OCI-LY7 (cell line): ENCODE results near the gene BMI1. TPM values are rescaled to one million over a fixed set of nuclear protein-coding genes. Genes with fewer than 3 reads are reported as not detected.

Experiments
- BruUV-seq: library from RNA; stranded (reverse); fragments of 400-500 nt; replicated peaks from 2 replicates; lab custom pipeline; 2021; lab: Mats Ljungman, UMichigan
- CTCF ChIA-PET: fragments of 300-600 bp; sonication (Branson Sonifier 250); formaldehyde crosslinking; loops from one replicate; lab custom pipeline; 2022; ENCODE audit warnings: antibody characterized with exemption; ENCODE audit not compliant: unreplicated experiment; lab: Charles Lee
- POLR2A ChIA-PET: fragments of 300-600 bp; sonication (Branson Sonifier 250); formaldehyde crosslinking; loops from one replicate; lab custom pipeline; 2022; ENCODE audit warnings: antibody characterized with exemption; lab: Charles Lee
- DNase-seq: peaks from one replicate; pipeline ENCODE4 v3.0.0-alpha.2; 2015; ENCODE audit warnings: low spot score
- H2AFZ ChIP-seq: fragments of 200-600 bp; sonication (generic), shearing (Covaris generic); 2 replicates; pipeline ENCODE4 v1.6.1; 2014; ENCODE audit warnings: mild to moderate bottlenecking, antibody characterized with exemption, low read length, moderate library complexity
- H3K27ac ChIP-seq: fragments of 200-600 bp; sonication (generic); 2 replicates; pipeline ENCODE4 v1.5.1; 2014; ENCODE audit warnings: mixed run types, low read depth, mild to moderate bottlenecking, moderate library complexity, low read length, inconsistent platforms; ENCODE audit not compliant: poor library complexity, severe bottlenecking
- H3K36me3 ChIP-seq: fragments of 200-600 bp; sonication (generic); 2 replicates; pipeline ENCODE4 v1.6.1; 2014; ENCODE audit warnings: mild to moderate bottlenecking, antibody characterized with exemption, low read length, moderate library complexity, mixed read lengths; ENCODE audit not compliant: insufficient read depth
- H3K4me1 ChIP-seq: fragments of 200-600 bp; sonication (generic); 2 replicates; pipeline ENCODE4 v1.5.1; 2014; ENCODE audit warnings: mild to moderate bottlenecking, low read length; ENCODE audit not compliant: insufficient read depth, poor library complexity, severe bottlenecking
- H3K4me2 ChIP-seq: fragments of 200-600 bp; sonication (generic); 2 replicates; pipeline ENCODE4 v1.6.1; 2014; ENCODE audit warnings: mild to moderate bottlenecking, low read length
- H3K4me3 ChIP-seq: fragments of 200-600 bp; sonication (generic); 2 replicates; pipeline ENCODE4 v1.5.1; 2014; ENCODE audit warnings: mild to moderate bottlenecking, low read depth, low read length; ENCODE audit not compliant: poor library complexity, severe bottlenecking
- H3K79me2 ChIP-seq: fragments of 200-600 bp; sonication (generic); 2 replicates; pipeline ENCODE4 v1.6.1; 2016; ENCODE audit warnings: low read depth, mild to moderate bottlenecking, low read length, moderate library complexity, mixed read lengths; ENCODE audit not compliant: insufficient read depth
- H3K9me2 ChIP-seq: fragments of 200-600 bp; sonication (generic); 2 replicates; pipeline ENCODE4 v1.6.1; 2016; ENCODE audit warnings: mild to moderate bottlenecking, low read length, mixed read lengths; ENCODE audit not compliant: insufficient read depth
- H3K9me3 ChIP-seq: fragments of 200-600 bp; sonication (generic); 2 replicates; pipeline ENCODE4 v1.6.1; 2014; ENCODE audit warnings: mild to moderate bottlenecking, mixed run types, low read length, mixed read lengths
- H4K20me1 ChIP-seq: fragments of 200-600 bp; sonication (generic); 2 replicates; pipeline ENCODE4 v1.6.1; 2014; ENCODE audit warnings: mild to moderate bottlenecking, antibody characterized with exemption, low read length, moderate library complexity, mixed read lengths; ENCODE audit not compliant: insufficient read depth
- CTCF ChIP-seq: fragments of 200-600 bp; sonication (generic); conservative IDR thresholded peaks from 2 replicates; pipeline ENCODE4 v1.5.1; 2014; ENCODE audit warnings: mild to moderate bottlenecking, antibody characterized with exemption, low read length, moderate library complexity, mixed read lengths
- EZH2phosphoT487 ChIP-seq: fragments of 200-600 bp; sonication (generic); IDR thresholded peaks from 2 replicates; pipeline ENCODE4 v1.6.1; 2018; ENCODE audit warnings: low read depth, borderline replicate concordance, mild to moderate bottlenecking, mixed run types, antibody characterized with exemption, low read length, moderate library complexity, mixed read lengths
- intact Hi-C: fragments of 100-400 bp; cut with micrococcal nuclease; formaldehyde crosslinking; loops from one replicate; pipeline ENCODE4 v1.10.0; 2022; ENCODE audit not compliant: unreplicated experiment
- total RNA-seq, 2 experiments: library from RNA; depleted of rRNA in 1 of 2; stranded (reverse); fragments of >200 nt in 1 of 2; shearing (Covaris generic) in 1 of 2; gene quantifications; 2 replicates each; pipeline ENCODE4 v1.2.3, GENCODE V29; 2014 to 2022

The BMI1 gene
- total RNA-seq, 2 experiments from 2014 or later, result 7.4 to 17.8 TPM

GRCh38 chr10:22338185-22338900 lies 17.4 kb downstream of the BMI1 start:
- Histone ChIP-seq H3K9me3 (no peaks in the 10 kb centered on the region), H2AFZ (no peak overlapping the region), H3K9me2 (no peaks in the 10 kb centered on the region), H3K4me1 (peaks cover 14% of the 10 kb centered on the region), H3K36me3 (no peaks in the 10 kb centered on the region), H3K79me2 (no peaks in the 10 kb centered on the region), H3K4me3 (no peak overlapping the region), H4K20me1 (no peaks in the 10 kb centered on the region; the same call in 1 of the 2 replicates), H3K4me2 (no peak overlapping the region), H3K27ac (no peak overlapping the region)
- DNase-seq, result no peak
- intact Hi-C loops, result no loop called here
- CTCF ChIA-PET, result no interaction called here
- POLR2A ChIA-PET, result interaction anchor here (0.7 to 2.8 kb wide), 6 partner anchors 22 to 330 kb away, joined by 3 to 10 read pairs (median 4); no protein-coding TSS in a partner anchor
- no TSS peak for BruUV-seq
- no peak for TF ChIP-seq CTCF
- no peak for TF ChIP-seq EZH2phosphoT487

- peaks cover 10% of the 10 kb centered on the region for H3K4me1 ChIP-seq
- no peaks in the 10 kb centered on the region for H3K36me3 ChIP-seq
- intact Hi-C loops, result no loop called here
- CTCF ChIA-PET, result no interaction called here
- POLR2A ChIA-PET, result interaction anchor here (0.8 to 2.8 kb wide), 5 partner anchors 22 to 330 kb away, joined by 3 to 10 read pairs (median 4); no protein-coding TSS in a partner anchor
- H3K9me2 ChIP-seq, result no peaks in the 10 kb centered on the region
- no TSS peak for BruUV-seq
- no peaks in the 10 kb centered on the region for H3K79me2 ChIP-seq
- H4K20me1 ChIP-seq, result no peaks in the 10 kb centered on the region
- no peak overlapping the region for H2AFZ ChIP-seq
- TF ChIP-seq CTCF (no peak), EZH2phosphoT487 (no peak)
- DNase-seq, result no peak
- no peaks in the 10 kb centered on the region for H3K9me3 ChIP-seq
- no peak overlapping the region for H3K4me3 ChIP-seq
- H3K27ac ChIP-seq, result no peak overlapping the region
- H3K4me2 ChIP-seq, result no peak overlapping the region
Measured at GRCh38 chr10:22338931-22339330, 18.0 kb downstream of the BMI1 start.
